Cardiac muscle cell (in vitro differentiated cells and primary cell): ENCODE data around the gene FOXN3. TPM values are rescaled to one million over a fixed set of nuclear protein-coding genes. Genes with fewer than 3 reads are reported as not detected.

Source experiments
- DNase-seq, 2 donors: peaks; one replicate each; pipeline versions ENCODE4 v3.0.0 to v3.0.0-alpha.2; 2010 to 2017; ENCODE audit warnings: low read depth in 1 of 2, low spot score in 1 of 2
- H3K27ac ChIP-seq: fragments of 200-600 bp; sonication (generic); 2 replicates; pipeline ENCODE4 v1.5.1; 2016
- H3K27me3 ChIP-seq: fragments of 200-600 bp; sonication (generic); 2 replicates; pipeline ENCODE4 v1.6.0; 2016; ENCODE audit warnings: control low read depth
- H3K36me3 ChIP-seq: fragments of 200-600 bp; sonication (generic); 2 replicates; pipeline ENCODE4 v1.5.1; 2016; ENCODE audit warnings: control low read depth
- H3K4me1 ChIP-seq: fragments of 200-600 bp; sonication (generic); 2 replicates; pipeline ENCODE4 v1.8.1; 2017; ENCODE audit warnings: low read depth, mild to moderate bottlenecking, mixed run types
- H3K4me3 ChIP-seq: fragments of 200-600 bp; sonication (generic); 2 replicates; pipeline ENCODE4 v1.5.1; 2016; ENCODE audit warnings: mild to moderate bottlenecking
- H3K9me3 ChIP-seq: fragments of 200-600 bp; sonication (generic); 2 replicates; pipeline ENCODE4 v1.5.1; 2017; ENCODE audit warnings: low read depth, mild to moderate bottlenecking, control low read depth
- CTCF ChIP-seq: IDR thresholded peaks from 2 replicates; pipeline ENCODE4 v1.5.1; 2012; ENCODE audit warnings: low read depth, mild to moderate bottlenecking, low read length
- polyA plus RNA-seq: library from polyadenylated mRNA; unstranded; fragments of >200 nt; fragmentation: Nextera tagmentation; extraction: Ambion mirVana; gene quantifications from 2 replicates; pipeline ENCODE4 v1.2.1, GENCODE V29; 2016
- total RNA-seq: library from RNA; depleted of rRNA; stranded (reverse); fragments of >200 nt; gene quantifications from 2 replicates; pipeline ENCODE4 v1.2.3, GENCODE V29; 2016

FOXN3 gene
- total and polyA plus RNA-seq, 2 experiments from 2014 or later, result 43.8 to 74.8 TPM

GRCh38 chr14:89455412-89455811 lies 38.4 kb upstream of the FOXN3 start:
- no peak for TF ChIP-seq CTCF
- Histone ChIP-seq H3K4me3 (no peak overlapping the region), H3K4me1 (peaks cover 25% of the 10 kb centered on the region), H3K27me3 (no peaks in the 10 kb centered on the region), H3K27ac (peak overlapping the region; percentile 55), H3K36me3 (no peaks in the 10 kb centered on the region), H3K9me3 (no peaks in the 10 kb centered on the region)
- DNase-seq, result peak; percentile 25 to 82

- H3K27me3 ChIP-seq, result no peaks in the 10 kb centered on the region
- H3K4me1 ChIP-seq, result peaks cover 25% of the 10 kb centered on the region
- no peak for TF ChIP-seq CTCF
- H3K9me3 ChIP-seq, result no peaks in the 10 kb centered on the region
- H3K36me3 ChIP-seq, result no peaks in the 10 kb centered on the region
- H3K4me3 ChIP-seq, result no peak overlapping the region
- DNase-seq, result peak in 1 of 2 donors; percentile 5
- H3K27ac ChIP-seq, result peak overlapping the region; percentile 55
Measured at GRCh38 chr14:89454996-89455395, 38.0 kb upstream of the FOXN3 start.

GRCh38 chr14:89452281-89452680 lies 35.2 kb upstream of the FOXN3 start:
- Histone ChIP-seq H3K4me3 (no peak overlapping the region), H3K27ac (no peak overlapping the region), H3K27me3 (no peaks in the 10 kb centered on the region), H3K9me3 (no peaks in the 10 kb centered on the region), H3K4me1 (peaks cover 12% of the 10 kb centered on the region), H3K36me3 (no peaks in the 10 kb centered on the region)
- TF ChIP-seq CTCF, result no peak
- DNase-seq, result no peak

- H3K4me1 ChIP-seq, result peaks cover 12% of the 10 kb centered on the region
- H3K27ac ChIP-seq, result no peak overlapping the region
- no peaks in the 10 kb centered on the region for H3K9me3 ChIP-seq
- no peaks in the 10 kb centered on the region for H3K27me3 ChIP-seq
- no peaks in the 10 kb centered on the region for H3K36me3 ChIP-seq
- no peak for DNase-seq
- H3K4me3 ChIP-seq, result no peak overlapping the region
- TF ChIP-seq CTCF, result no peak
Measured at GRCh38 chr14:89451229-89451628, 34.2 kb upstream of the FOXN3 start.

- H3K9me3 ChIP-seq, result no peaks in the 10 kb centered on the region
- no peaks in the 10 kb centered on the region for H3K36me3 ChIP-seq
- no peaks in the 10 kb centered on the region for H3K4me1 ChIP-seq
- no peak overlapping the region for H3K4me3 ChIP-seq
- TF ChIP-seq CTCF, result no peak
- DNase-seq, result no peak
- H3K27ac ChIP-seq, result no peak overlapping the region
- no peaks in the 10 kb centered on the region for H3K27me3 ChIP-seq
Measured at GRCh38 chr14:89447182-89447944, 30.3 kb upstream of the FOXN3 start.
